ENCODE measurements around the gene RRP1B. TPM values are rescaled to one million over a fixed set of nuclear protein-coding genes. Genes with fewer than 3 reads are reported as not detected.
A peak's percentile ranks its signal among the peaks of the same experiment; 100 is the strongest.

Gene RRP1B
- total RNA-seq, 2 donors from 2014 or later: 17.6 to 31.5 TPM

DNA sequence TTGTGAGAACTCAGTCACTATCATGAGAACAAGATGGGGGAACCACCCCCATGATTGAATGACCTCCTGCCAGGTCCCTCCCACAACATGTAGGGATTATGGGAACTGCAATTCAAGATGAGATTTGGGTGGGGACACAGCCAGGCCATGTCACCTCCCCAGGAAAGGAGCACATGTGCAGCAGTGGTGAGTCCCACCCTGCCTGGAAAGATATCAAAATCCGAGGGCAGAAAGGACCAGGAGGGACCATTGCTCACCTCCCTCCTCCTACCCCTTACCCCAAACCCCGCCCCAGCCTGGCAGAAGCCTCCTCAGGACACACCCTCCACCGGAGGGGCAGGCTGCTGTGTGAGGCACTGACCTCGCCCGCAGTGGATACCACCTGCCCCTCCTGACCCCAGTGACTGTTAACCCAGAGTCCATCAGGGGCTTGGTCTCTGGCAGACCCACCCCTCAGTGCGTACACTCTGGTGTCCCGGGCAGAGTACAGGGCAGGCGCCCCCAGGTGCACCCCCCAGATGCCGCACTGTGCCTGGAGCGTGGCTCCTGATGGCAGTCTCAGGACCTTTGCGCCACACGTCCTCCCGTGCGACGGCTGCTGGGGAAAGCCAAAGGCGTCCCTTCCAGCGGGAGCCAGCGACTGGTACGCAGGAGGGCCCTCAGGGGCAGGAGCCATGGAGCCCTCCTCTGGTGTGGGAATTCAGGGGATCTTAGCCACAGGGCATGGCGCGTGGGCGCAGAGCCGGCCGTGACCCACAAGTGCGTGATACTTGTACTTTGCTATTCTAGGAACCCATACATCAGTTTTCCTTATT is 80.5 kb downstream of the RRP1B start:
- no peak overlapping the region for H3K4me3 ChIP-seq
- no peak for TF ChIP-seq CTCF (IDR thresholded peaks at IDR 0.05)
- DNase-seq (ENCODE audit: low spot score) (no peak), ATAC-seq (ENCODE audit: insufficient number of reproducible peaks, low FRiP score, low read depth) (no peak)
- peaks cover 20% of the 10 kb centered on the region for H3K36me3 ChIP-seq
- peaks cover 6 to 18% of the 10 kb centered on the region in 2 donors for H3K4me1 ChIP-seq (ENCODE audit: control insufficient read depth in 1 of 2, low read depth in 2 of 2)
- H3K9me3 ChIP-seq: no peaks in the 10 kb centered on the region
- H3K27me3 ChIP-seq (replicated peaks; ENCODE audit: insufficient read depth): no peaks in the 10 kb centered on the region
- H3K27ac ChIP-seq: peak overlapping the region in 1 of 2 donors; percentile 68

DNA sequence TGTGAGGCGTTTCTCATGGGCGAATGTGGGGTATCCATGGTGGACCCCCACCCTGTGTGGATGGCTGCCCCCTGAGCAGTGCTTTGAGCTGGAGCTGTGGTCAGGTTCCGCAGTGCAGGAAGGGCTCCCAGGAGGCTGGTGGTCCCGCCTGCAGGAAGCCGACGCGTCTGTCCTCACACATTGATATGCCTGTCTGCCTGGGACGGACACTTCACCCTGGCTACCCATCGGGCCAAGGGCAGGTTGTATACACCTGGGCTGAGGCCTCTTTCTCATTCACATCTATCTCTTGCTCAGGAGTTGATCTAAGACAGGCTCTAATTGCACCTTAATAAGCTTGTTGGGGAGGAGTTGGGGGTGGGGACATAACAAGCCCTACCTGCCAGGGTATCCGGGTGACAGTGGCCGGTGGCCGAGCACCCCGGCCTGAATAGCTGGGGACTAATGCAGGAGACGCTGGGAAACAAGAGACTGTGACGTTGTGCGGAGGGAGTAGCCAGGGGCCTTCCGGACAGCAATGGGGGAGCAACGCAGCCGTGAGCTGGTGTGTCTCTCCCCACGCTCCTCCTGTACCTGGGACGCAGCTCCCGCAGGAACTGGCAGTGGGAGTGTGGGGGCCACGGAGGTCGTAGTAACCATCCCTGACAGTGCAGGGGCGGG is 81.3 kb downstream of the RRP1B start:
- no peak for TF ChIP-seq CTCF (IDR thresholded peaks at IDR 0.05)
- Histone ChIP-seq H3K27ac (peak overlapping the region; percentile 28 to 68), H3K4me3 (no peak overlapping the region), H3K36me3 (peaks cover 25% of the 10 kb centered on the region), H3K4me1 (ENCODE audit: control insufficient read depth in 1 of 2, low read depth in 2 of 2) (peaks cover 0 to 10% of the 10 kb centered on the region in 2 donors), H3K27me3 (replicated peaks; ENCODE audit: insufficient read depth) (no peaks in the 10 kb centered on the region), H3K9me3 (no peaks in the 10 kb centered on the region)
- ATAC-seq (ENCODE audit: insufficient number of reproducible peaks, low FRiP score, low read depth): peak; percentile 14
- DNase-seq (ENCODE audit: low spot score): no peak

DNA sequence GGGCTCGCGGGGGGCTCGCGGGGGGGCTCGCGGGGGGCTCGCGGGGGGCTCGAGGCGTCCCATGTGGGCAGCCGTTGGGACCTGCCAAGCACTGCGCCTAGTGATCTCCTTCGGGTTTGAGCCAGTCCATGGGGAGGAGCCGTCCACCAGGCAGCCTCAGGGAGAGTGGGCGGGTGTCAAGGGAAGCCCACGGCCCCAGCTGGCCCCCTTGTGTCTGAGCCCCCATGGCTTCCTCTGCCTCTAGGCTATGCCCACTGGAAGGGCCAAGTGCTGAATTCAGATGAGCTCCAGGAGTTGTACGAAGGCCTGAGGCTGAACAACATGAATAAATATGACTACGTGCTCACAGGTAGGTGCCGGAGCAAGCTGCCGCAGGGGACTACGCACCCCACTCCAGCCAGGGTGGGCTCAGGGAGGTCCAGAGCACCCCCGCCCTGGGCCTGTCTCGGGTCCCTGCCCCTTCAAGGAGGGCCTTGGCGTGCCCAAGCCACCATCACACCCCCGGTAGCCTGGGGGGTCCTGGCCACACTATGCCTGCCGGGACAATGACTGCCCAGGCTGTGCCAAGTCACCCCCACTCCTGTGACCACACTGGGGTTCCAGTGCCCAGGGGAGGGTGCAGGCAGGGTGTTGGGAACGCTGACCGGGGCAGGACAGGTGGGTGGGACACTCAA is 82.2 kb downstream of the RRP1B start:
- H3K27ac ChIP-seq: no peak overlapping the region
- TF ChIP-seq CTCF (IDR thresholded peaks at IDR 0.05): no peak
- peaks cover 0 to 7% of the 10 kb centered on the region in 2 donors for H3K4me1 ChIP-seq (ENCODE audit: control insufficient read depth in 1 of 2, low read depth in 2 of 2)
- H3K36me3 ChIP-seq: peaks cover 34% of the 10 kb centered on the region
- H3K27me3 ChIP-seq (replicated peaks; ENCODE audit: insufficient read depth): no peaks in the 10 kb centered on the region
- H3K9me3 ChIP-seq: no peaks in the 10 kb centered on the region
- DNase-seq (ENCODE audit: low spot score) (no peak), ATAC-seq (ENCODE audit: insufficient number of reproducible peaks, low FRiP score, low read depth) (no peak)
- H3K4me3 ChIP-seq: no peak overlapping the region

DNA sequence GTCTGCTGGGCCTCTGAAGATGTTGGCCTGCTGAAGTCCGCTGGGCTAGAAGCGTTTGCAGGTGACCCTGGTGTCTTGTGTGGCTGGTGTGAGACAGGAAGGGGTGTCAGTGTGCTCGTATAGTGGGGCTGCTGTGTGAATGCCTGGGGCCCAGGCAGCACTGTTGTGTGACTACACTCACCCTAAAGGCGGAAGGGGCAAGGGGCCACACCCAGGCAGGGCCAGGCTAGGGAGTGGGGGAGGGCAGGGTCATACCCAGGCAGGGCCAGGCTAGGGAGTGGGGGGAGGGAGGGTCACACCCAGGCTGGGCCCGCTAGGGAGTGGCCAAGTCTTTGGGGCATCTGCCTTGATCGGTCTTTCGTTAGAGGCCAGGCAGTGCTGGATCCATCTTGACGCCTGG is 84.6 kb downstream of the RRP1B start:
- Histone ChIP-seq H3K36me3 (peaks cover 48% of the 10 kb centered on the region), H3K27ac (no peak overlapping the region), H3K9me3 (no peaks in the 10 kb centered on the region), H3K4me3 (no peak overlapping the region), H3K4me1 (ENCODE audit: control insufficient read depth in 1 of 2, low read depth in 2 of 2) (peaks cover 0 to under 1% of the 10 kb centered on the region in 2 donors), H3K27me3 (replicated peaks; ENCODE audit: insufficient read depth) (no peaks in the 10 kb centered on the region)
- ATAC-seq (ENCODE audit: insufficient number of reproducible peaks, low FRiP score, low read depth) (no peak), DNase-seq (ENCODE audit: low spot score) (no peak)
- TF ChIP-seq CTCF (IDR thresholded peaks at IDR 0.05): no peak

DNA sequence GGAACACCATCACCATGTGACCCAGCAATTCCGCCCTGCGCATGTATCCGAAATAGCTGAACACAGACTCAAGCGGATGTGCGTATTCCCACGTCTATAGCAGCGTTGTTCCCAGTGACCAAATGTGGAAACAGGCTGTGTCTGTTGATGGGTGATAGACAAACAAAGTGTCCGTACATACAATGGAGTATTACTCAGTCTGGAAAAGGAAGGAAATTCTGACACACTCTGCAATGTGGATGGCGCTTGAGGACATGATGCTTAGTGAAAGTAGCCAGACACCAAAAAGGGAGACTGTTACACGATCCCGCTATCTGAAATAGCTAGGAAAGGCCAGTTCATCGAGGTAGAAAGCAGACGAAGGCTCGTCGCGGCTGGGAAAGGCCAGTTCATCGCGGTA is 85.4 kb downstream of the RRP1B start:
- Histone ChIP-seq H3K36me3 (peaks cover 48% of the 10 kb centered on the region), H3K27me3 (replicated peaks; ENCODE audit: insufficient read depth) (no peaks in the 10 kb centered on the region), H3K9me3 (no peaks in the 10 kb centered on the region), H3K4me3 (no peak overlapping the region), H3K4me1 (ENCODE audit: control insufficient read depth in 1 of 2, low read depth in 2 of 2) (peaks cover 0 to 4% of the 10 kb centered on the region in 2 donors), H3K27ac (no peak overlapping the region)
- TF ChIP-seq CTCF (IDR thresholded peaks at IDR 0.05): no peak
- ATAC-seq (ENCODE audit: insufficient number of reproducible peaks, low FRiP score, low read depth) (no peak), DNase-seq (ENCODE audit: low spot score) (no peak)

Data from thoracic aorta (tissue), 2 donors.